Neural crest cell (in vitro differentiated cells): Measurements from ENCODE around the gene REEP6. TPM values are rescaled to one million over a fixed set of nuclear protein-coding genes. Genes with fewer than 3 reads are reported as not detected.

ENCODE experiments used
- DNase-seq: peaks from one replicate; pipeline ENCODE4 v3.0.0; 2021; ENCODE audit warnings: low read depth, mixed read lengths, low spot score
- H3K27ac Mint-ChIP-seq: one replicate; pipeline ENCODE4 v1.8.0; 2021; ENCODE audit warnings: mild to moderate bottlenecking, mixed read lengths; ENCODE audit not compliant: unreplicated experiment
- H3K27me3 Mint-ChIP-seq: 2 replicates; pipeline ENCODE4 v1.8.0; 2021; ENCODE audit warnings: low read depth, mild to moderate bottlenecking, mixed read lengths
- H3K36me3 Mint-ChIP-seq: 2 replicates; pipeline ENCODE4 v1.8.0; 2021; ENCODE audit warnings: low read depth, mild to moderate bottlenecking, mixed read lengths
- H3K4me1 Mint-ChIP-seq: 2 replicates; pipeline ENCODE4 v1.8.0; 2021; ENCODE audit warnings: mixed read lengths
- H3K4me3 Mint-ChIP-seq: one replicate; pipeline ENCODE4 v1.8.0; 2021; ENCODE audit warnings: mild to moderate bottlenecking, mixed read lengths
- H3K9me3 Mint-ChIP-seq: 2 replicates; pipeline ENCODE4 v1.8.0; 2021; ENCODE audit warnings: mixed read lengths
- CTCF ChIP-seq: fragments of 200-600 bp; sonication (generic); conservative IDR thresholded peaks from 2 replicates; pipeline ENCODE4 v1.5.0; 2021; ENCODE audit warnings: antibody characterized with exemption, mild to moderate bottlenecking
- total RNA-seq: library from RNA; stranded (reverse); gene quantifications from 2 replicates; pipeline ENCODE4 v1.2.1, GENCODE V29; 2021

The REEP6 gene
- total RNA-seq, 1 donor from 2014 or later = 8.2 TPM

DNA sequence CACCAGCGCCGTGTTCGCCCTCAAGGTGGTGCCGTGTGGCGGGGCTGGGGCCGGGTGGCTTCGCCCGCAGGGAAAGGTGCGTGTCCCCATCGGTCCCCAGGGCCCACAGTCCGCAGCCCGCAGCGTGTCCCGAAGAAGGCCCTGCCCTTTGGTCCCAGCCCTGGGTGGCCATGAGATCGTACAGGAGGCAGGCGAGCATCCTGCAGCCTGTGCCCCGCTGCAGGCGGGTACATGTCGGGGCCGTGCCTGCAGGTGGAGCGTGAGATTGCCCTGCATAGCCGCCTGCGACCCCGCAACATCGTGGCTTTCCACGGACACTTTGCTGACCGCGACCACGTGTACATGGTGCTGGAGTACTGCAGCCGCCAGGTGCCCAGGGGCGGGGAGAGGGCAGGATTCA is 34.4 kb downstream of the REEP6 start:
- no peak overlapping the region for H3K4me3 Mint-ChIP-seq
- H3K4me1 Mint-ChIP-seq = peaks cover 7% of the 10 kb centered on the region
- no peaks in the 10 kb centered on the region for H3K36me3 Mint-ChIP-seq
- H3K27me3 Mint-ChIP-seq = peaks cover 59% of the 10 kb centered on the region
- no peaks in the 10 kb centered on the region for H3K9me3 Mint-ChIP-seq
- no peak for TF ChIP-seq CTCF
- no peak for DNase-seq
- no peak overlapping the region for H3K27ac Mint-ChIP-seq

DNA sequence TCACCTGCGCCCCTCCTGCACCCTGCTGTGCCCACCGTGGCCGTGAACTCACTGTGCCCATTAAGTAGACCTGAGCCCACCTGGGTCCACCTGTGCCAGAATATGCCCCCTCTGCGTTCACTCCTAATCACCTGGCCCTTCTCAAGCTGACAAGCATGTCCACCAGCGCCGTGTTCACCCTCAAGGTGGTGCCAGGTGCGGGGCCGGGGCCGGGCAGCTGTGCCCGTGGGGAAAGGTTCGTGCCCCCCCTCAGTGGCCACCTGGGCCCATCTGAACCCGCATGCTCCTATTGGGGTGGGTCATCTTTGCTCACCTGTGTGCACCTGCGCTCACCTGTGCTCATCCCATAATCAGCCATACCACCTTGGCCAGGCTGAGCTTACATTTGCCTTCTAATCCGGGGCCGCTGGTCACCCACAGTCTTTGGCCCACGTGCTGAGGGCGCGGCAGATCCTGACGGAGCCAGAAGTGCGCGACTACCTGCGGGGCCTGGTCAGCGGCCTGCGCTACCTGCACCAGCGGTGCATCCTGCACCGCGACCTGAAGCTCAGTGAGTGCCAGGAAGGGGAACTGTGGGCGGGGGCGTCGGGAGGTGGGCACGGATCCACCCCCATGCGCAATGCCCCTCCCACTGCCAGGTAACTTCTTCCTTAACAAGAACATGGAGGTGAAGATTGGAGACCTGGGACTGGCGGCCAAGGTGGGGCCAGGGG is 35.2 kb downstream of the REEP6 start:
- Mint-ChIP-seq H3K27ac (no peak overlapping the region), H3K4me3 (no peak overlapping the region), H3K36me3 (no peaks in the 10 kb centered on the region), H3K9me3 (no peaks in the 10 kb centered on the region), H3K27me3 (peaks cover 57% of the 10 kb centered on the region), H3K4me1 (peaks cover 7% of the 10 kb centered on the region)
- DNase-seq = no peak
- TF ChIP-seq CTCF = no peak

GRCh38 chr19:1526979-1527649 is 36.1 kb downstream of the REEP6 start:
- Mint-ChIP-seq H3K9me3 (no peaks in the 10 kb centered on the region), H3K36me3 (no peaks in the 10 kb centered on the region), H3K4me3 (no peak overlapping the region), H3K27me3 (peaks cover 48% of the 10 kb centered on the region), H3K27ac (no peak overlapping the region), H3K4me1 (peaks cover 7% of the 10 kb centered on the region)
- no peak for TF ChIP-seq CTCF
- DNase-seq = no peak

- no peaks in the 10 kb centered on the region for H3K36me3 Mint-ChIP-seq
- no peak overlapping the region for H3K27ac Mint-ChIP-seq
- no peak for DNase-seq
- TF ChIP-seq CTCF = no peak
- peaks cover 44% of the 10 kb centered on the region for H3K27me3 Mint-ChIP-seq
- H3K4me3 Mint-ChIP-seq = no peak overlapping the region
- H3K9me3 Mint-ChIP-seq = no peaks in the 10 kb centered on the region
- H3K4me1 Mint-ChIP-seq = peaks cover 7% of the 10 kb centered on the region
Observed at GRCh38 chr19:1527650-1528309, 36.8 kb downstream of the REEP6 start.

GRCh38 chr19:1528596-1529429 is 37.8 kb downstream of the REEP6 start:
- Mint-ChIP-seq H3K9me3 (no peaks in the 10 kb centered on the region), H3K4me3 (no peak overlapping the region), H3K27me3 (peaks cover 35% of the 10 kb centered on the region), H3K36me3 (no peaks in the 10 kb centered on the region), H3K4me1 (peaks cover 7% of the 10 kb centered on the region), H3K27ac (no peak overlapping the region)
- DNase-seq = no peak
- TF ChIP-seq CTCF = no peak
